SK-N-MC (cell line): ENCODE results near the gene PCDH10.
"Not testable (repeated sequence)": the region's sequence is repeated elsewhere in the genome, so short reads cannot be mapped to it uniquely, and the experiment has no call there.

Experiments used
- EZH2 ChIP-seq: fragments of 200-600 bp; sonication (generic); IDR thresholded peaks from one replicate; pipeline ENCODE4 v1.6.1; 2017; ENCODE audit warnings: antibody characterized with exemption
- FOXP2 ChIP-seq: optimal IDR thresholded peaks from 2 replicates; pipeline ENCODE3; 2011; ENCODE audit warnings: mild to moderate bottlenecking, moderate library complexity; ENCODE audit not compliant: insufficient read depth; ENCODE audit errors: extremely low read length, control extremely low read depth
- POLR2AphosphoS5 ChIP-seq: IDR thresholded peaks from 2 replicates; pipeline ENCODE4 v1.6.1; 2012; ENCODE audit warnings: mild to moderate bottlenecking, low read depth, low read length, borderline replicate concordance

DNA sequence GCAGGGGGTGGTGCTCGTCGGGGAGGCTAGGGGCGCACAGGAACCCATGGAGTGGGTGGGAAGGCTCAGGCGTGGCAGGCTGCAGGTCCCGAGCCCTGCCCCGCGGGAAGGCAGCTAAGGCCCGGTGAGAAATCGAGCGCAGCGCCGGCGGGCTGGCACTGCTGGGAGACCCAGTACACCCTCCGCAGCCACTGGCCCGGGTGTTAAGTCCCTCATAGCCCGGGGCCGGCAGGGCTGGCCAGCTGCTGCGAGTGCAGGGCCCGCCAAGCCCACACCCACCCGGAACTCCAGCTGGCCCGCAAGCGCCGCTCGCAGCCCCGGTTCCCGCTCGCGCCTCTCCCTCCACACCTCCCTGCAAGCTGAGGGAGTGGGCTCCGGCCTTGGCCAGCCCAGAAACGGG is 91.4 kb downstream of the PCDH10 start:
- not testable (repeated sequence) for TF ChIP-seq POLR2AphosphoS5, EZH2, FOXP2
